HG02798 (cell line): ENCODE measurements around the gene OBSL1.
A peak's percentile ranks its signal among the peaks of the same experiment; 100 is the strongest.

ENCODE experiments used
- ATAC-seq: cut with Tn5 transposase; IDR thresholded peaks from one replicate; pipeline ENCODE4 v1.9.1; 2021; ENCODE audit warnings: mild to moderate bottlenecking; ENCODE audit not compliant: unreplicated experiment, poor library complexity

Gene OBSL1

GRCh38 chr2:219516888-219517287 is 54.5 kb downstream of the OBSL1 start:
- ATAC-seq = no peak

- ATAC-seq = no peak
These were observed 55.3 kb downstream of the OBSL1 start for GRCh38 chr2:219515874-219516629.

- no peak for ATAC-seq
These were observed 56.5 kb downstream of the OBSL1 start for GRCh38 chr2:219514836-219515235.

- ATAC-seq = no peak
These were observed 57.1 kb downstream of the OBSL1 start, which contains the start of gene ASIC4 for GRCh38 chr2:219514196-219514761. Gene ASIC4 (plus strand): TSS chr2:219514482. CDS start chr2:219514725, 243 bp downstream.

- no peak for ATAC-seq
These were observed 57.6 kb downstream of the OBSL1 start for GRCh38 chr2:219513787-219514186.

GRCh38 chr2:219512524-219513216 is 58.7 kb downstream of the OBSL1 start:
- no peak for ATAC-seq

- no peak for ATAC-seq
These were observed 59.6 kb downstream of the OBSL1 start for GRCh38 chr2:219511547-219512325.

GRCh38 chr2:219510512-219511135 is 60.7 kb downstream of the OBSL1 start:
- no peak for ATAC-seq

- peak; percentile 62 for ATAC-seq
These were observed 61.4 kb downstream of the OBSL1 start for GRCh38 chr2:219509780-219510511.

GRCh38 chr2:219508971-219509779 is 62.2 kb downstream of the OBSL1 start:
- ATAC-seq = peak; percentile 8

- ATAC-seq = no peak
These were observed 63.0 kb downstream of the OBSL1 start for GRCh38 chr2:219508444-219508734.

- ATAC-seq = no peak
These were observed 63.5 kb downstream of the OBSL1 start for GRCh38 chr2:219507581-219508443.

- ATAC-seq = no peak
These were observed 64.4 kb downstream of the OBSL1 start for GRCh38 chr2:219506802-219507526.

GRCh38 chr2:219506153-219506801 is 65.1 kb downstream of the OBSL1 start:
- no peak for ATAC-seq

- ATAC-seq = no peak
These were observed 65.8 kb downstream of the OBSL1 start for GRCh38 chr2:219505585-219505984.

GRCh38 chr2:219502618-219503017 is 68.7 kb downstream of the OBSL1 start:
- ATAC-seq = no peak

GRCh38 chr2:219501849-219502248 is 69.5 kb downstream of the OBSL1 start:
- no peak for ATAC-seq
